Measurements from ENCODE around the gene POLR2C. TPM values are rescaled to one million over a fixed set of nuclear protein-coding genes. Genes with fewer than 3 reads are reported as not detected.

The POLR2C gene
- total RNA-seq, result 82.1 and 107 TPM in 2 replicates

GRCh38 chr16:57462209-57462977 lies at the start of gene POLR2C:
TSS of gene POLR2C (plus strand) at chr16:57462679. CDS start at chr16:57462725, 46 bp downstream.

GRCh38 chr16:57447186-57447962 lies 15.1 kb upstream of the POLR2C start, which contains the start of the genes CIAPIN1 and COQ9:
TSS of gene CIAPIN1 (minus strand) at chr16:57447385. CDS start at chr16:57440928, 6,457 bp downstream.
TSS of gene COQ9 (plus strand) at chr16:57447479. CDS start at chr16:57447506, 27 bp downstream.

GRCh38 chr16:57485916-57486857 lies 23.7 kb downstream of the POLR2C start, which contains the start of gene DOK4:
TSS of gene DOK4 (minus strand) at chr16:57486493. CDS start at chr16:57479507, 6,986 bp downstream.

Other genes with a start within 250 kb of the POLR2C start
- gene ARL2BP, start 217.4 kb upstream of the POLR2C start, total RNA-seq, result 67.3 and 73.6 TPM in 2 replicates
- gene PLLP, start 178.0 kb upstream of the POLR2C start, total RNA-seq, result 7.5 and 8.6 TPM in 2 replicates
- 0.35 TPM in 1 of 2 replicates, not detected in the other for gene CCL22, start 103.9 kb upstream of the POLR2C start, total RNA-seq
- 6.7 and 9.9 TPM in 2 replicates for gene CX3CL1, start 90.2 kb upstream of the POLR2C start, total RNA-seq
- gene CCL17, start 57.9 kb upstream of the POLR2C start, total RNA-seq, result not detected in 2 replicates
- 45.3 and 51.7 TPM in 2 replicates for gene CIAPIN1, start 15.3 kb upstream of the POLR2C start, total RNA-seq
- gene COQ9, start 15.2 kb upstream of the POLR2C start, total RNA-seq, result 38.3 and 48.1 TPM in 2 replicates
- gene DOK4, start 23.8 kb downstream of the POLR2C start, total RNA-seq, result 12.7 and 14.5 TPM in 2 replicates
- 5.4 and 5.8 TPM in 2 replicates for gene CCDC102A, start 73.9 kb downstream of the POLR2C start, total RNA-seq
- gene ADGRG5, start 80.0 kb downstream of the POLR2C start, total RNA-seq, result not detected in 2 replicates
- 66.5 and 85.0 TPM in 2 replicates for gene ADGRG1, start 166.0 kb downstream of the POLR2C start, total RNA-seq
- not detected in 2 replicates for gene ADGRG3, start 205.6 kb downstream of the POLR2C start, total RNA-seq
- gene DRC7, start 232.1 kb downstream of the POLR2C start, total RNA-seq, result not detected in 2 replicates